ENCODE measurements around the gene PCNX2. TPM values are rescaled to one million over a fixed set of nuclear protein-coding genes. Genes with fewer than 3 reads are reported as not detected.

The PCNX2 gene
- total and polyA plus RNA-seq, 2 experiments from 2014 or later, result 42.9 to 88.3 TPM

GRCh38 chr1:233333086-233333485, 37.6 kb upstream of the PCNX2 start:
- Histone ChIP-seq H4K20me1 (replicated peaks; ENCODE audit: insufficient read depth) (peaks cover 26% of the 10 kb centered on the region), H3K27me3 (ENCODE audit: insufficient read depth) (peaks cover 12% of the 10 kb centered on the region), H3K27ac (ENCODE audit: low read depth) (no peak overlapping the region), H3K4me2 (no peak overlapping the region), H3K9me2 (ENCODE audit: insufficient read depth) (no peaks in the 10 kb centered on the region), H3K79me2 (replicated peaks; ENCODE audit: insufficient read depth) (peaks cover 94% of the 10 kb centered on the region), H3F3A (replicated peaks; ENCODE audit: low read depth) (no peaks in the 10 kb centered on the region), H3K36me3 (ENCODE audit: insufficient read depth) (no peaks in the 10 kb centered on the region), H3K4me3 (no peak overlapping the region), H3K4me1 (ENCODE audit: insufficient read depth) (peaks cover 43% of the 10 kb centered on the region), H2AFZ (no peak overlapping the region)
- TF ChIP-seq CREB1 (CRISPR knock-in tag; IDR thresholded peaks at IDR 0.05; ENCODE audit: low read depth) (no peak), CTCF (conservative IDR thresholded peaks at IDR 0.05; ENCODE audit: low read depth in 2 of 2) (no peak)
- Mint-ChIP-seq H3K4me1 (peaks cover 46% of the 10 kb centered on the region), H3K27me3 (ENCODE audit: insufficient read depth, low read depth, poor library complexity) (peaks cover 6% of the 10 kb centered on the region), H3K9me3 (no peaks in the 10 kb centered on the region), H3K27ac (no peak overlapping the region), H3K4me3 (no peak overlapping the region), H3K36me3 (ENCODE audit: low read depth) (no peaks in the 10 kb centered on the region; the same call in 2 of the 3 replicates)
- no peak for DNase-seq (ENCODE audit: low spot score)
- no peak for ATAC-seq

GRCh38 chr1:233331676-233332519, 36.4 kb upstream of the PCNX2 start:
- H3K27ac ChIP-seq (ENCODE audit: low read depth), result no peak overlapping the region
- H3K4me1 ChIP-seq (ENCODE audit: insufficient read depth), result peaks cover 36% of the 10 kb centered on the region
- no peak overlapping the region for H2AFZ ChIP-seq
- peak overlapping the region; percentile 34; the same call in 1 of the 2 replicates for H3K4me2 ChIP-seq
- H3K36me3 ChIP-seq (ENCODE audit: insufficient read depth), result no peaks in the 10 kb centered on the region
- peaks cover 8% of the 10 kb centered on the region for H3K27me3 Mint-ChIP-seq (ENCODE audit: insufficient read depth, low read depth, poor library complexity)
- H4K20me1 ChIP-seq (replicated peaks; ENCODE audit: insufficient read depth), result peaks cover 21% of the 10 kb centered on the region
- H3K4me3 Mint-ChIP-seq, result no peak overlapping the region
- peaks cover 39% of the 10 kb centered on the region for H3K4me1 Mint-ChIP-seq
- DNase-seq (ENCODE audit: low spot score) (no peak), ATAC-seq (no peak)
- TF ChIP-seq ETS1 (IDR thresholded peaks at IDR 0.05), result no peak
- TF ChIP-seq CTCF (conservative IDR thresholded peaks at IDR 0.05; ENCODE audit: low read depth in 2 of 2), result 0 out of 4 replicates have a peak, but pooled peaks of 1 of the 2 experiments have one; percentile 0
- H3K27ac Mint-ChIP-seq, result no peak overlapping the region
- H3K9me2 ChIP-seq (ENCODE audit: insufficient read depth), result no peaks in the 10 kb centered on the region
- H3K9me3 Mint-ChIP-seq, result no peaks in the 10 kb centered on the region
- peaks cover 82% of the 10 kb centered on the region for H3K79me2 ChIP-seq (replicated peaks; ENCODE audit: insufficient read depth)
- H3F3A ChIP-seq (replicated peaks; ENCODE audit: low read depth), result no peaks in the 10 kb centered on the region
- no peak overlapping the region for H3K4me3 ChIP-seq
- H3K27me3 ChIP-seq (ENCODE audit: insufficient read depth), result peaks cover 13% of the 10 kb centered on the region
- no peaks in the 10 kb centered on the region; the same call in 2 of the 3 replicates for H3K36me3 Mint-ChIP-seq (ENCODE audit: low read depth)
